ENCODE results near the gene APOL2.
"Not testable (repeated sequence)": the region's sequence is repeated elsewhere in the genome, so short reads cannot be mapped to it uniquely, and the experiment has no call there.

The APOL2 gene

DNA sequence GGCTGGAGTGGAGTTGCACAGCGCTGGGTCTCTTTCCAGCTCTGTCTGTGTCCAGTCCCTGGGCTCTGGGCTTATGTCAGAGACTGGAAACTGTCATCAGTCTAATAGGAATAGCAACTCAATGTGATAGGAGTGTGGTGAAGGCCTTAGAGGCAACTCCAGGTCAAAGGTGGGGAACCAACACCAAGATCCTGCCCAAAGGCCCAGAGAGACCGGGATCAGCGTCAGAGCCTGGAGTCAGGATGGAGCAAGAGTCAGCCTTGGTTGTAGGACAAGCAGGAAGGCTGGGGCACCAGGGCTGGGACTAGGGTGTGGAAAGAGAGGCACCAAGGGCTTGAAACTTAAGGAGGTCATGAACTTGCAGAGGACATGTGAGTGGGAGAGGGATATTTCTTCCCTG, 23.0 kb upstream of the APOL2 start:
- not testable (repeated sequence) for DNase-seq (ENCODE audit: low read depth)

- not testable (repeated sequence) for DNase-seq (ENCODE audit: low read depth)
Measured at GRCh38 chr22:36261675-36262074, 22.3 kb upstream of the APOL2 start.

GRCh38 chr22:36259615-36260300, 20.4 kb upstream of the APOL2 start:
- DNase-seq (ENCODE audit: low read depth): no peak

- no peak for DNase-seq (ENCODE audit: low read depth)
Measured at GRCh38 chr22:36258701-36259614, 19.6 kb upstream of the APOL2 start.

GRCh38 chr22:36257948-36258670, 18.8 kb upstream of the APOL2 start:
- DNase-seq (ENCODE audit: low read depth): no peak

GRCh38 chr22:36257308-36257707, 18.0 kb upstream of the APOL2 start:
- no peak for DNase-seq (ENCODE audit: low read depth)

- DNase-seq (ENCODE audit: low read depth): no peak
Measured at GRCh38 chr22:36256478-36256877, 17.2 kb upstream of the APOL2 start.

GRCh38 chr22:36255572-36255971, 16.2 kb upstream of the APOL2 start:
- DNase-seq (ENCODE audit: low read depth): not testable (repeated sequence)

DNA sequence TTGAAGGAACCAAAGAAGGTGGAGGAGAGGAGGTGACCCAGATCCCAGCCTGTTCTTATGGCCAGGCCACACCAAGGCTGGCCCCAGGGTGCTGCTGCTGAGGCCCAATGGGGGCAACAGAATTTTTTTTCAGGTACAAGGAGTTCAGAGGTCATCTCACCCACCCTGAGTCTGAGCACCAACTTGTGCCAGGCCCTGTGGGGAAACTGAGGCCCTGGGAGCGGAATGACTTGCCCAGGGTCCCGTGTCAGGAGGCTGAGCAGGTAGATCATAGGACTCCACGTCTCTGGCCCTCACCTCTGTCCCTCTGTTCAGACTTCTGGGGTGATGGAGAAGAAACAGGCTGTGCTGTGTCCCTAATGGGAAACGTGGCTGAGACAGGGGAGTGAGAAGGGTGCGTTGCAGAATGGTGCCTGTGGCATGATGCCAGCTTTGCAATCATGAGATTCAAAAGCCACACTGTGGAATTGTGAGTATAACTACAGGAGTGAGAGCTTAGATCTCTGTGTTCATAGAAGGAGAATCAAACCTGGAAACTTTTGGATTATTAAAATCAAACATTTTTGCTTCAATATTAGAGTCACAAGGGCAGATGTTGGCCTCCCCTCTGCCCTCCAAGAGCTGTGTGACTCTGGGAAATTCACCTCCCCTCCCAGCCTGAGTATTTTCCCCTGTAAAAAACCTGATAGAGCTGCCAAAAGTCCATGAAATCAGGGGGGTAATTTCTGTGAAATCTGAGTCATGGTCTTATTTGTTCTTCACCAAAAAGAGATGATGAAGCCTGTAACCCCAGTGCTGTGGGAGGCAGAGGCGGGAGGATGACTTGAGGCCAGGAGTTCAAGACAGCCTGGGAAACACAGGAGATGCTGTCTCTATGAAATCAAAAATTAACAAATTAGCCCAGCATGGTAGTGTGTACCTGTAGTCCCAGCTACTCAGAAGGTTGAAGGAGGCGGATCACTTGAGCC, 14.5 kb upstream of the APOL2 start:
- no peak for DNase-seq (ENCODE audit: low read depth)

DNA sequence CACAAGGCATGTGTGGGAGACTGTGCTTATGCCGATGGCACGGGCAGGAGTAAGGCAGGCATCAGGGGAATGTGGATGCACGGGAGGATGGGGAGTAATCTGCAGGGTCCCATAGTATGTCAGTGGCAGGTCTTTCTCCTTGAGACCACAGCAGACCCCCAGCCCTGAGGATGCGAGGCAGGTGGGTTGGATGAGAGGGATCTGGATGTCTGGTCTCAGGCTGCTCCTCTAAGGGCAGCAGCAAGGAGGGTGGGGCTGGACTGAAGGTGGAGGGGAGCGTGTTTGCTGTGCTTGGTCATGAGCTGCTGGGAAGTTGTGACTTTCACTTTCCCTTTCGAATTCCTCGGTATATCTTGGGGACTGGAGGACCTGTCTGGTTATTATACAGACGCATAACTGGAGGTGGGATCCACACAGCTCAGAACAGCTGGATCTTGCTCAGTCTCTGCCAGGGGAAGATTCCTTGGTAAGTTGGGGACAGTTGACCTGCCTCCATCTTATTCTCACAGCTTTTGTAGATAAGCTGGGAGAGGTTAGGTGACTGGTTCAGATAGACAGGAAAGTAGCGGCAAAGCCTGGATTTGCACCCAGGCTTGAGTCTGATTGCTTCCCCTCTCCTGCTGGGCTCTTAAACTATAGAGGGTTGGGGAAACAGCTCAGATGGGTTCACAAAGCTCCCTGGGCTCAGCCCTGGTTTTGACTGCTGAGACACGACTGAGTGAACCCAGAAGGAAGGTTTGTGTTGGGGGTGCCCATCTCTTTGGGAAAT, 13.6 kb upstream of the APOL2 start, which contains the start of gene APOL1:
Gene APOL1, plus strand, starts transcription at position 380 of the 769 bp plus-strand sequence. CDS start 1,823 bp downstream, outside the sequence.
- no peak for DNase-seq (ENCODE audit: low read depth)

DNA sequence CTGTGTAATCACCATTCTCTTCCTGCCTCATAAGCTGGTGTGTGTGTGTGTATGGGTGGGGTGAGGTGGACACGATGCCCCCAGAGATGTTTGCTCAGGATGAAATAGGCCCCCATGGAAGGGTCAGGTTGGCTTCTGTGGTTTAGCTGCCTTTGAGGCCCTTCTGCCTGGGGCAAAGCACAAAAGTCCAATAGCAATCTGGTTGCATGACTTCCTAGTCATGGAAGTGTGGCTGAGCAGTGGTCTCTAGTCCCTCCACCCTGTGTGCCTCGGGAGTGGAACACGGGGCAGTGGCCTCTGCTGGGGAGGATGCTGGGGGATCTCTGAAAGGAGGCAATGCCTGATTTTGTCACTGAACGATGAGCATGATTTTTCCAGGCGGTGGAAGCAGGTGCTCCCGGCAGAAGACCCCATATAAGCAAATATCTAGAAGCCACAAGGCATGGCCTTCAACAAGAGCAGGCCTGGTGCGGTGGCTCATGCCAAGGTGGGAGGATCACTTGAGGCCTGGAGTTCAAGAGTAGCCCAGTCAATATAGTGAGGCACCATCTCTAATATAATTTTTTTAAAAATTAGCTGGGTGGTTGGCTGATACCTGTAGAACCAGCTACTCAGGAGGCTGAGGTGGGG, 12.8 kb upstream of the APOL2 start:
- DNase-seq (ENCODE audit: low read depth): not testable (repeated sequence)

GRCh38 chr22:36250292-36250960, 11.1 kb upstream of the APOL2 start:
- not testable (repeated sequence) for DNase-seq (ENCODE audit: low read depth)

DNA sequence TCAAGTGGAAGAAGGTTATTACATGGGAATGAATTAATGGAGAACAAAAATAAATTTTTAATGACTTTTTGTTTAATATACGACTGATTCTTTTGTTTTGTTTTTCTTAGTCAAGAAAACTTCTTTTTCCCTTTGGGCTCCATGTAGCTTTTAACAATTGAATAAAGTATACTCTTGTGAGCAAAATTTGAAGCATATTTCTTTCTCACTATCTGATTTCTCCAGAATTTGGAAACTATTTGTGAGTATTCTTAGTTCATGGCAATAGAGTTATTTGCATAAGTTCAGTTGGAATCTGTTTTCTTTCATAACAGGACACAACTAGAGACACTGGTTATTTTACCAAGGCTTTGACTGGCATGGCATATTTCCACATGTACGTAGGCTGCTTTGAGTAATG, 9.8 kb upstream of the APOL2 start:
- no peak for DNase-seq (ENCODE audit: low read depth)

DNA sequence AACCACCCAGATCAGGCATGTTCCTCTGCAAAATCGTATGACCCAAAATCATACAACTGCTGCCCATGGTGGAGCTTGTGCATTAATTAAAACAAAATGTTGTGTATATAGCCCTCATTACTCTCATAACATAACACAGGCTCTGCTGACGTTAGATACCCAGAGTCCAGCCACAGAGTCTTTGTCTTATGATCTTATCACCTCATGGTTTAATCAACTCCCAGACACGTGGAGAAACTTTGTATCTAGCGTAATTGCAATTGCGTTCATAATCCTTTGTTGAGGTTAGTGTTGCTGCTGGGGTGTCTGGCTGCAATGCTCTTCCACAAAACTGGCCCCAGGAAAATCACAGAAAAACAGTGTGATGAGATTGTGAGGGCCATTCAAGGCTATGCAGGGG, 8.6 kb upstream of the APOL2 start:
- no peak for DNase-seq (ENCODE audit: low read depth)

GRCh38 chr22:36246718-36247117, 7.4 kb upstream of the APOL2 start:
- DNase-seq (ENCODE audit: low read depth): no peak

DNA sequence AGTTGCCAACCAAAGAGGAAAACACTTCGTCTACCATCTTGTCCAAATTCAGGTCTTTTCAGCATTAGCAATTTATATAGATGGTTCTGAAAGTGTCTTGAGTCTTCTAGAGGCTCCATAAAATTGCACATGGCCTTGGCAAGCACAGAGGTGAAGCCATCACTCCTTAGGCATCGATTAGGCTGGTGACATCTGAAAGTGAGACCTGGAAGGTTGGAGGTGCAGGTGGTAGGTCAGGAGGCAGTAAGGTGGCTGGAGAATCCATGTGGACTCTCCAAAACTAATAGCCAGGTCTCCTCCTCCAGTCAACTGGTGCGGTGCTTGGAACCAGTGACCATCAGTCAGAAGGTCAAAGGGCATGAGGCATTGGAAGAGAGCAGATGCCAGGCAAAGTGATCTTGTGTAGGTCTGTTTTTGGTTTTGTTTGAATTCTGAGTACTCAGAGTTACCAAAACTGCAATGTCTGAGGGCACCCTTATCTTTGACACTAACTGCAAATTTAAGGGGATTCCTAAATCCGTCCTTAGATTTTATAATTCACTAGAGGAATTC, 6.6 kb upstream of the APOL2 start:
- DNase-seq (ENCODE audit: low read depth): no peak

- DNase-seq (ENCODE audit: low read depth): no peak
Measured at GRCh38 chr22:36244522-36245391, 5.4 kb upstream of the APOL2 start.

DNA sequence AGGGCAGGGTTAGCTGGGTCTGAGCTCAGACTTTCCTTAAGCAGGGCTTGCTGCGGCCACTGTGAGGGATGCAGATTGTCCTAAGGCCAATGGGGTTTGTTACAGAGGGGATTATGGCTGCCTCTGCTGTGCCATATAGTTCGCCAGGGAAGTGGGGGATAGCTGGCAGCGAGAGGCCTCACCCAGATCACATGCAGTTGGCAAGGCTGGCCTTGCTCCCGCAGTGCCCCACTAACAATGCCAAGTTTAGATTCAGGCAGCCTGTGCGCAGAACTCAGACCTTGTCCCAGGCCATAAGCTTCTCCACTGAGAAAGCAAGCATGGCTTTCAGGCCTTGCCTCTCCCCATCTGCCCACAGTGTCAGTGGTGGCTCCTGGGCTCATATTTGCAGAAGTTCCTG, 4.7 kb upstream of the APOL2 start:
- DNase-seq (ENCODE audit: low read depth): no peak

GRCh38 chr22:36239150-36239400, 252 bp downstream of the APOL2 start:
- DNase-seq (ENCODE audit: low read depth): no peak
